Right hindlimb (tissue), 1 donor: ENCODE measurements around the gene FOXRED2.

Source experiments
- DNase-seq: peaks from one replicate; pipeline ENCODE4 v3.0.0-alpha.2; 2018

The FOXRED2 gene

GRCh38 chr22:36514766-36515165, 7.9 kb upstream of the FOXRED2 start:
- no peak for DNase-seq

- DNase-seq: no peak
Measured at GRCh38 chr22:36512991-36513390, 6.2 kb upstream of the FOXRED2 start.

GRCh38 chr22:36512333-36512732, 5.5 kb upstream of the FOXRED2 start:
- no peak for DNase-seq

GRCh38 chr22:36510966-36511881, 4.4 kb upstream of the FOXRED2 start:
- no peak for DNase-seq

GRCh38 chr22:36510384-36510783, 3.5 kb upstream of the FOXRED2 start:
- no peak for DNase-seq

GRCh38 chr22:36507518-36508010, 724 bp upstream of the FOXRED2 start:
- no peak for DNase-seq

GRCh38 chr22:36505998-36506635, 723 bp downstream of the FOXRED2 start:
- DNase-seq: no peak

GRCh38 chr22:36497910-36498665, 8.8 kb downstream of the FOXRED2 start:
- no peak for DNase-seq

- DNase-seq: no peak
Measured at GRCh38 chr22:36493690-36494110, 13.1 kb downstream of the FOXRED2 start.

GRCh38 chr22:36492109-36492508, 14.7 kb downstream of the FOXRED2 start:
- peak; percentile 73 for DNase-seq

GRCh38 chr22:36491155-36491554, 15.7 kb downstream of the FOXRED2 start:
- DNase-seq: no peak

- no peak for DNase-seq
Measured at GRCh38 chr22:36486619-36487384, 20.0 kb downstream of the FOXRED2 start.

GRCh38 chr22:36481393-36482168, 25.3 kb downstream of the FOXRED2 start, which contains the start of gene TXN2:
TXN2 (minus strand) TSS chr22:36481640; CDS start chr22:36480837, 803 bp downstream.
- peak; percentile 99 for DNase-seq

GRCh38 chr22:36480941-36481392, 25.9 kb downstream of the FOXRED2 start:
- DNase-seq: no peak

- DNase-seq: no peak
Measured at GRCh38 chr22:36478966-36479365, 27.9 kb downstream of the FOXRED2 start.

GRCh38 chr22:36475341-36475740, 31.5 kb downstream of the FOXRED2 start:
- DNase-seq: no peak

- DNase-seq: no peak
Measured at GRCh38 chr22:36472689-36473088, 34.2 kb downstream of the FOXRED2 start.

GRCh38 chr22:36471341-36471821, 35.5 kb downstream of the FOXRED2 start:
- no peak for DNase-seq

- DNase-seq: no peak
Measured at GRCh38 chr22:36470994-36471331, 35.9 kb downstream of the FOXRED2 start.

- peak; percentile 89 for DNase-seq
Measured at GRCh38 chr22:36470162-36470993, 36.5 kb downstream of the FOXRED2 start.
